K562 (cell line): ENCODE results near the gene YPEL1. TPM values are rescaled to one million over a fixed set of nuclear protein-coding genes. Genes with fewer than 3 reads are reported as not detected.

ENCODE experiments used
- ADNP ChIP-seq: fragments of 200-800 bp; sonication (Bioruptor generic); IDR thresholded peaks from 2 replicates; pipeline ENCODE4 v1.6.1; 2016; ENCODE audit warnings: missing genetic modification characterization, missing compliant biosample characterization
- ATF1 ChIP-seq, 2 experiments: fragments of 450-650 bp in 1 of 2; IDR thresholded peaks; 2 replicates each; pipeline ENCODE4 v1.6.1; 2016; ENCODE audit warnings: missing compliant biosample characterization in 1 of 2, missing genetic modification characterization in 1 of 2
- BCOR ChIP-seq: fragments of 450-650 bp; IDR thresholded peaks from 2 replicates; pipeline ENCODE4 v1.6.1; 2016
- CHD2 ChIP-seq: IDR thresholded peaks from 2 replicates; pipeline ENCODE4 v1.6.1; 2011; ENCODE audit warnings: low read depth, low read length
- CHD4 ChIP-seq: fragments of 200-600 bp; sonication (generic); IDR thresholded peaks from 3 replicates; pipeline ENCODE4 v1.6.1; 2012; ENCODE audit warnings: low read depth, mild to moderate bottlenecking, mixed read lengths, low read length, inconsistent platforms; ENCODE audit not compliant: insufficient read depth, insufficient replicate concordance, poor library complexity, severe bottlenecking
- CREB1 ChIP-seq, 2 experiments: sonication (generic) in 1 of 2; formaldehyde crosslinking in 1 of 2; IDR thresholded peaks; 2 replicates each; pipeline versions ENCODE4 v1.6.1 to v1.8.0; 2012 to 2022; ENCODE audit warnings: inconsistent platforms in 1 of 2, mild to moderate bottlenecking in 1 of 2, missing genetic modification reagents in 1 of 2, moderate library complexity in 1 of 2
- ELF4 ChIP-seq: fragments of 450-650 bp; formaldehyde crosslinking; IDR thresholded peaks from 2 replicates; pipeline ENCODE4 v1.4.0; 2022; ENCODE audit warnings: missing genetic modification characterization
- GTF2A2 ChIP-seq: IDR thresholded peaks from 2 replicates; pipeline ENCODE4 v1.6.1; 2016; ENCODE audit warnings: mild to moderate bottlenecking, missing genetic modification characterization, missing compliant biosample characterization
- POLR2AphosphoS2 ChIP-seq: IDR thresholded peaks from 2 replicates; pipeline ENCODE4 v1.6.1; 2012; ENCODE audit warnings: low read length, improper control_type of control experiment
- RCOR1 ChIP-seq, 2 experiments: IDR thresholded peaks; 2 replicates each; pipeline ENCODE4 v1.6.1; 2012; ENCODE audit warnings: low read depth in 2 of 2, low read length in 2 of 2, borderline replicate concordance in 1 of 2, improper control_type of control experiment in 1 of 2
- SRSF7 ChIP-seq: fragments of 200-400 bp; formaldehyde crosslinking; optimal IDR thresholded peaks from 2 replicates; pipeline ENCODE3; 2017; ENCODE audit warnings: mild to moderate bottlenecking, low read depth, low read length
- TRIM24 ChIP-seq, 2 experiments: fragments of 450-650 bp; IDR thresholded peaks; 2 replicates each; pipeline ENCODE4 v1.6.1; 2016
- ZBTB1 ChIP-seq: sonication (generic); formaldehyde crosslinking; IDR thresholded peaks from 2 replicates; pipeline ENCODE4 v1.8.1; 2023; ENCODE audit warnings: missing genetic modification reagents, low read depth, mild to moderate bottlenecking, borderline replicate concordance
- ZBTB17 ChIP-seq: fragments of 450-650 bp; formaldehyde crosslinking; IDR thresholded peaks from 2 replicates; pipeline ENCODE4 v1.4.0; 2020; ENCODE audit warnings: mild to moderate bottlenecking
- ZBTB7A ChIP-seq: IDR thresholded peaks from 2 replicates; pipeline ENCODE4 v1.6.1; 2011; ENCODE audit warnings: low read depth, mild to moderate bottlenecking, low read length, moderate library complexity, borderline replicate concordance; ENCODE audit not compliant: control insufficient read depth
- ZNF253 ChIP-seq: fragments of 250-450 bp; sonication (Bioruptor Pico); conservative IDR thresholded peaks from 2 replicates; pipeline ENCODE4 v1.6.1; 2021; ENCODE audit warnings: mild to moderate bottlenecking
- polyA plus RNA-seq, 8 experiments: library from polyadenylated mRNA; depleted of rRNA in 4 of 8; stranded (reverse) in 5 of 8; unstranded in 3 of 8; fragments of >200 nt; fragmentation: Nextera tagmentation in 2 of 8; fragmentation: Illumina TruSeq in 1 of 8; extraction: Ambion mirVana in 2 of 8; extraction: Trizol in 1 of 8; gene quantifications; 2 replicates each; pipeline versions ENCODE4 v1.2.1 to v1.2.3, GENCODE V29; 2011 to 2014; ENCODE audit warnings: inconsistent platforms in 1 of 8, missing spikeins in 1 of 8
- total RNA-seq, 7 experiments: library from RNA; depleted of rRNA in 6 of 7; stranded (reverse); fragments of >200 nt in 6 of 7; fragmentation: Illumina TruSeq in 2 of 7; extraction: Trizol in 2 of 7; gene quantifications; 2 replicates each; pipeline versions ENCODE4 v1.2.1 to v1.2.3, GENCODE V29; 2011 to 2021; ENCODE audit warnings: low replicate concordance in 1 of 7
- TF ChIP-seq, protein P1 (sequence below): fragments of 200-400 bp; formaldehyde crosslinking; IDR thresholded peaks from 2 replicates; pipeline ENCODE4 v1.6.1; 2017; ENCODE audit warnings: mild to moderate bottlenecking, low read depth, low read length, moderate library complexity
- TF ChIP-seq, protein P2 (sequence below): fragments of 250-450 bp; sonication (Bioruptor Pico); IDR thresholded peaks from 2 replicates; pipeline ENCODE4 v1.5.1; 2021; ENCODE audit warnings: mild to moderate bottlenecking
- TF ChIP-seq, protein P3 (sequence below), 2 experiments: IDR thresholded peaks in 1 of 2; conservative IDR thresholded peaks in 1 of 2; 2 replicates each; pipeline ENCODE4 v1.6.1; 2016; ENCODE audit warnings: low read depth in 2 of 2, mild to moderate bottlenecking in 1 of 2, missing compliant biosample characterization in 1 of 2, missing genetic modification characterization in 1 of 2, moderate library complexity in 1 of 2
- TF ChIP-seq, protein P4 (sequence below): fragments of 450-650 bp; IDR thresholded peaks from 2 replicates; pipeline ENCODE4 v1.6.1; 2017; ENCODE audit warnings: mild to moderate bottlenecking, moderate library complexity

Gene YPEL1
- total and polyA plus RNA-seq, 9 of the 15 experiments (the other 6 are each of a cell fraction or from before 2014, with no cell fraction given), result 0.07 to 2.2 (median 0.46) TPM

DNA sequence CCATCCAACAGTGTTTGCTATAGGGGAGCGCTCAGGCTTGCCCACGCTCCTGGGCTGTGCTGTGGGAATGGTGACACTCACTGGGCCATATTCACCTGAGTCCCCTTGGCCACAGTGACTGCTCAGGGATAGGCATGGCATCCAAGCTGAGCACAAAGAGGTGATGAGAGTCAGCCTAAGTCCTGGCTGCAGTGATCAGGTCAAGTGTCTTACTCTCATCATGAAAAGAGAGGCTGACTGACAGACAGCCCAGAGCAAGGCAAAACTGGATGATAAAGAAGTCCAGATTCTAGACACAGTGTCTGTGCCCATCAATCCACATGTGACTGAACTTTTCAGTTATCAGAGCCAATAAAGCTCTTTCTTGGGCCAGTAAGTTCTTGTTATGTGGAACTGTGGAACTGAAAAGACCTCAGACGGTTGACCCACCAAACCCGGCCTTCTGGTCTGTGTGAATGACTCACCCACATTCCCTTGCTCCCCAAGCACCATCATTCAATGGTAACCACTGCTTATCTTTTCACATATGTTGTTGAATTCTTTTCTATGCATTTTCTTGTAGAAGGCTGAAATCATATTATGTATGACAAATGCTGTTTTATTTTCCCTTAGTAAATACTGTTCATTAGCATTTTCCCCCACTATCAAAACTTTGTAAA is 43.2 kb upstream of the YPEL1 start (continued):
- TF ChIP-seq SRSF7, result no peak
- no peak for TF ChIP-seq ADNP
- no peak for TF ChIP-seq ATF1 (CRISPR knock-in tag; IDR thresholded peaks at IDR 0.05)
- TF ChIP-seq ATF1 (tag; IDR thresholded peaks at IDR 0.05), result no peak
- peak; percentile 7 to 66; a peak in 1 of 4 replicates for TF ChIP-seq RCOR1 (IDR thresholded peaks at IDR 0.05; ENCODE audit: borderline replicate concordance in 1 of 2, low read depth in 2 of 2, low read length in 2 of 2)
- 0 out of 2 replicates have a peak, but pooled peaks have one; percentile 1 for TF ChIP-seq POLR2AphosphoS2
- no peak for TF ChIP-seq CHD4
- TF ChIP-seq ZBTB1, result peak; percentile 38; the same call in 1 of the 2 replicates
- TF ChIP-seq TRIM24 (IDR thresholded peaks at IDR 0.05), result no peak
- TF ChIP-seq ZBTB17 (CRISPR knock-in tag), result no peak
- TF ChIP-seq CHD2, result 0 out of 2 replicates have a peak, but pooled peaks have one; percentile 38
- TF ChIP-seq BCOR, result no peak
- TF ChIP-seq, protein P1, sequence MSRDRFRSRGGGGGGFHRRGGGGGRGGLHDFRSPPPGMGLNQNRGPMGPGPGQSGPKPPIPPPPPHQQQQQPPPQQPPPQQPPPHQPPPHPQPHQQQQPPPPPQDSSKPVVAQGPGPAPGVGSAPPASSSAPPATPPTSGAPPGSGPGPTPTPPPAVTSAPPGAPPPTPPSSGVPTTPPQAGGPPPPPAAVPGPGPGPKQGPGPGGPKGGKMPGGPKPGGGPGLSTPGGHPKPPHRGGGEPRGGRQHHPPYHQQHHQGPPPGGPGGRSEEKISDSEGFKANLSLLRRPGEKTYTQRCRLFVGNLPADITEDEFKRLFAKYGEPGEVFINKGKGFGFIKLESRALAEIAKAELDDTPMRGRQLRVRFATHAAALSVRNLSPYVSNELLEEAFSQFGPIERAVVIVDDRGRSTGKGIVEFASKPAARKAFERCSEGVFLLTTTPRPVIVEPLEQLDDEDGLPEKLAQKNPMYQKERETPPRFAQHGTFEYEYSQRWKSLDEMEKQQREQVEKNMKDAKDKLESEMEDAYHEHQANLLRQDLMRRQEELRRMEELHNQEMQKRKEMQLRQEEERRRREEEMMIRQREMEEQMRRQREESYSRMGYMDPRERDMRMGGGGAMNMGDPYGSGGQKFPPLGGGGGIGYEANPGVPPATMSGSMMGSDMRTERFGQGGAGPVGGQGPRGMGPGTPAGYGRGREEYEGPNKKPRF, result no peak
- TF ChIP-seq ZBTB7A, result no peak
- TF ChIP-seq, protein P2, sequence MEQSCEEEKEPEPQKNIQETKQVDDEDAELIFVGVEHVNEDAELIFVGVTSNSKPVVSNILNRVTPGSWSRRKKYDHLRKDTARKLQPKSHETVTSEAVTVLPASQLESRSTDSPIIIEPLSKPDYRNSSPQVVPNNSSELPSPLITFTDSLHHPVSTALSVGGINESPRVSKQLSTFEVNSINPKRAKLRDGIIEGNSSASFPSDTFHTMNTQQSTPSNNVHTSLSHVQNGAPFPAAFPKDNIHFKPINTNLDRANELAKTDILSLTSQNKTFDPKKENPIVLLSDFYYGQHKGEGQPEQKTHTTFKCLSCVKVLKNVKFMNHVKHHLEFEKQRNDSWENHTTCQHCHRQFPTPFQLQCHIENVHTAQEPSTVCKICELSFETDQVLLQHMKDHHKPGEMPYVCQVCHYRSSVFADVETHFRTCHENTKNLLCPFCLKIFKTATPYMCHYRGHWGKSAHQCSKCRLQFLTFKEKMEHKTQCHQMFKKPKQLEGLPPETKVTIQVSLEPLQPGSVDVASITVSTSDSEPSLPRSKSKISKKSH, result no peak
- TF ChIP-seq ZNF253 (CRISPR knock-in tag), result no peak
- TF ChIP-seq CREB1 (IDR thresholded peaks at IDR 0.05), result 0 out of 2 replicates have a peak, but pooled peaks have one; percentile 9
- no peak for TF ChIP-seq CREB1 (CRISPR knock-in tag; IDR thresholded peaks at IDR 0.05)
- TF ChIP-seq, protein P3, sequence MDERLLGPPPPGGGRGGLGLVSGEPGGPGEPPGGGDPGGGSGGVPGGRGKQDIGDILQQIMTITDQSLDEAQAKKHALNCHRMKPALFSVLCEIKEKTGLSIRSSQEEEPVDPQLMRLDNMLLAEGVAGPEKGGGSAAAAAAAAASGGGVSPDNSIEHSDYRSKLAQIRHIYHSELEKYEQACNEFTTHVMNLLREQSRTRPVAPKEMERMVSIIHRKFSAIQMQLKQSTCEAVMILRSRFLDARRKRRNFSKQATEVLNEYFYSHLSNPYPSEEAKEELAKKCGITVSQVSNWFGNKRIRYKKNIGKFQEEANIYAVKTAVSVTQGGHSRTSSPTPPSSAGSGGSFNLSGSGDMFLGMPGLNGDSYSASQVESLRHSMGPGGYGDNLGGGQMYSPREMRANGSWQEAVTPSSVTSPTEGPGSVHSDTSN (CRISPR knock-in tag; IDR thresholded peaks at IDR 0.05; ENCODE audit: low read depth), result no peak
- TF ChIP-seq, protein P3 (tag; conservative IDR thresholded peaks at IDR 0.05; ENCODE audit: low read depth), result no peak
- TF ChIP-seq, protein P4, sequence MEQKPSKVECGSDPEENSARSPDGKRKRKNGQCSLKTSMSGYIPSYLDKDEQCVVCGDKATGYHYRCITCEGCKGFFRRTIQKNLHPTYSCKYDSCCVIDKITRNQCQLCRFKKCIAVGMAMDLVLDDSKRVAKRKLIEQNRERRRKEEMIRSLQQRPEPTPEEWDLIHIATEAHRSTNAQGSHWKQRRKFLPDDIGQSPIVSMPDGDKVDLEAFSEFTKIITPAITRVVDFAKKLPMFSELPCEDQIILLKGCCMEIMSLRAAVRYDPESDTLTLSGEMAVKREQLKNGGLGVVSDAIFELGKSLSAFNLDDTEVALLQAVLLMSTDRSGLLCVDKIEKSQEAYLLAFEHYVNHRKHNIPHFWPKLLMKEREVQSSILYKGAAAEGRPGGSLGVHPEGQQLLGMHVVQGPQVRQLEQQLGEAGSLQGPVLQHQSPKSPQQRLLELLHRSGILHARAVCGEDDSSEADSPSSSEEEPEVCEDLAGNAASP, result no peak
- no peak for TF ChIP-seq GTF2A2 (tag)
- no peak for TF ChIP-seq ELF4 (CRISPR knock-in tag)
